ENCODE measurements around the gene C5orf46. TPM values are rescaled to one million over a fixed set of nuclear protein-coding genes. Genes with fewer than 3 reads are reported as not detected.

Gene C5orf46
- total and polyA plus RNA-seq, 4 donors = not detected

GRCh38 chr5:147869112-147869511, 37.2 kb downstream of the C5orf46 start:
- Histone ChIP-seq H3K27me3 (ENCODE audit: control insufficient read depth in 3 of 3, insufficient read depth in 3 of 3, low read length in 2 of 3) (no peaks in the 10 kb centered on the region), H3K9me3 (ENCODE audit: control insufficient read depth in 4 of 4, insufficient read depth in 3 of 4, low read length in 3 of 4) (no peaks in the 10 kb centered on the region), H3K4me3 (no peak overlapping the region), H3K27ac (ENCODE audit: low read depth in 1 of 2, low read length in 1 of 2) (no peak overlapping the region), H3K36me3 (ENCODE audit: control insufficient read depth in 4 of 4, insufficient read depth in 4 of 4, low read length in 4 of 4) (no peaks in the 10 kb centered on the region), H3K9ac (ENCODE audit: insufficient read depth in 1 of 2, low read length in 2 of 2) (no peak overlapping the region), H3K4me1 (ENCODE audit: control insufficient read depth in 5 of 5, insufficient read depth in 5 of 5, low read length in 5 of 5) (peaks cover 0 to 4% (median 2%) of the 10 kb centered on the region in 5 donors)
- DNase-seq (no peak), ATAC-seq (ENCODE audit: insufficient read depth, low FRiP score) (no peak)
- WGBS, 2 donors = 57 to 66% methylated on average over 4 of the region's 4 CpGs
- TF ChIP-seq CTCF (IDR thresholded peaks at IDR 0.05; ENCODE audit: control extremely low read depth, extremely low read depth) = no peak

GRCh38 chr5:147863454-147864158, 42.7 kb downstream of the C5orf46 start:
- peaks cover 0 to 23% (median 3%) of the 10 kb centered on the region in 5 donors for H3K4me1 ChIP-seq (ENCODE audit: control insufficient read depth in 5 of 5, insufficient read depth in 5 of 5, low read length in 5 of 5)

GRCh38 chr5:147860641-147861025, 45.7 kb downstream of the C5orf46 start:
- DNase-seq (peak in 1 of 3 donors; percentile 18), ATAC-seq (ENCODE audit: insufficient read depth, low FRiP score) (no peak)
- peaks cover 0 to 23% (median 3%) of the 10 kb centered on the region in 5 donors for H3K4me1 ChIP-seq (ENCODE audit: control insufficient read depth in 5 of 5, insufficient read depth in 5 of 5, low read length in 5 of 5)
- no peak for TF ChIP-seq CTCF (IDR thresholded peaks at IDR 0.05; ENCODE audit: control extremely low read depth, extremely low read depth)
- no peak overlapping the region for H3K4me3 ChIP-seq
- no peak overlapping the region for H3K27ac ChIP-seq (ENCODE audit: low read depth in 1 of 2, low read length in 1 of 2)
- no peaks in the 10 kb centered on the region for H3K9me3 ChIP-seq (ENCODE audit: control insufficient read depth in 4 of 4, insufficient read depth in 3 of 4, low read length in 3 of 4)
- no peaks in the 10 kb centered on the region for H3K27me3 ChIP-seq (ENCODE audit: control insufficient read depth in 3 of 3, insufficient read depth in 3 of 3, low read length in 2 of 3)
- no peaks in the 10 kb centered on the region for H3K36me3 ChIP-seq (ENCODE audit: control insufficient read depth in 4 of 4, insufficient read depth in 4 of 4, low read length in 4 of 4)
- no peak overlapping the region for H3K9ac ChIP-seq (ENCODE audit: insufficient read depth in 1 of 2, low read length in 2 of 2)
- WGBS, 2 donors = 52 to 70% methylated on average over 1 of the region's 1 CpG

More at GRCh38 chr5:147863454-147864158, 42.7 kb downstream of the C5orf46 start:
- ATAC-seq (ENCODE audit: insufficient read depth, low FRiP score) (no peak), DNase-seq (peak in 2 of 3 donors; percentile 68 to 69)
- H3K9me3 ChIP-seq (ENCODE audit: control insufficient read depth in 4 of 4, insufficient read depth in 3 of 4, low read length in 3 of 4) = no peaks in the 10 kb centered on the region
- no peak for TF ChIP-seq CTCF (IDR thresholded peaks at IDR 0.05; ENCODE audit: control extremely low read depth, extremely low read depth)
- no peak overlapping the region for H3K4me3 ChIP-seq
- H3K36me3 ChIP-seq (ENCODE audit: control insufficient read depth in 4 of 4, insufficient read depth in 4 of 4, low read length in 4 of 4) = no peaks in the 10 kb centered on the region
- H3K27ac ChIP-seq (ENCODE audit: low read depth in 1 of 2, low read length in 1 of 2) = no peak overlapping the region
- whole genome bisulfite sequencing, 2 donors = 32 to 45% methylated on average over 3 of the region's 3 CpGs
- no peak overlapping the region for H3K9ac ChIP-seq (ENCODE audit: insufficient read depth in 1 of 2, low read length in 2 of 2)
- H3K27me3 ChIP-seq (ENCODE audit: control insufficient read depth in 3 of 3, insufficient read depth in 3 of 3, low read length in 2 of 3) = no peaks in the 10 kb centered on the region

Data from lung (tissue), 12 donors.